Tibial nerve (tissue), 4 donors: Measurements from ENCODE around the gene PCDH8. TPM values are rescaled to one million over a fixed set of nuclear protein-coding genes. Genes with fewer than 3 reads are reported as not detected.
A peak's percentile ranks its signal among the peaks of the same experiment; 100 is the strongest.

Experiments used
- DNase-seq, 2 donors: peaks; one replicate each; pipeline ENCODE4 v3.0.0-alpha.2; 2019; ENCODE audit warnings: low spot score in 2 of 2
- H3K27ac ChIP-seq, 4 donors: fragments of 200-600 bp; sonication (generic) in 3 of 4; one replicate each; pipeline ENCODE4 v1.5.1; 2017 to 2019; ENCODE audit warnings: mild to moderate bottlenecking in 1 of 4
- H3K27me3 ChIP-seq, 2 donors: fragments of 200-600 bp; sonication (generic) in 1 of 2; one replicate each; pipeline versions ENCODE4 v1.5.1 to v1.6.0; 2017 to 2019
- H3K36me3 ChIP-seq, 3 donors: fragments of 200-600 bp; sonication (generic); one replicate each; pipeline ENCODE4 v1.5.1; 2018 to 2019
- H3K4me1 ChIP-seq, 4 donors: fragments of 200-600 bp; sonication (generic) in 3 of 4; one replicate each; pipeline ENCODE4 v1.5.1; 2017 to 2019
- H3K4me3 ChIP-seq, 4 donors: fragments of 200-600 bp; sonication (generic) in 3 of 4; one replicate each; pipeline ENCODE4 v1.5.1; 2017 to 2019; ENCODE audit warnings: mild to moderate bottlenecking in 1 of 4, moderate library complexity in 1 of 4
- H3K9me3 ChIP-seq, 4 donors: fragments of 200-600 bp; sonication (generic) in 3 of 4; one replicate each; pipeline ENCODE4 v1.5.1; 2017 to 2019
- EP300 ChIP-seq, 2 donors: sonication (generic); formaldehyde crosslinking; IDR thresholded peaks; one replicate each; pipeline ENCODE4 v1.6.1; 2017; ENCODE audit warnings: antibody characterized with exemption in 2 of 2, mild to moderate bottlenecking in 1 of 2
- POLR2A ChIP-seq, 2 donors: fragments of 450-650 bp; IDR thresholded peaks; one replicate each; pipeline ENCODE4 v1.6.1; 2017; ENCODE audit warnings: antibody characterized with exemption in 2 of 2, mild to moderate bottlenecking in 2 of 2, moderate library complexity in 2 of 2
- WGBS, 2 donors: methylation state at CpG; one replicate each; pipeline ENCODE4 v1.1.5; 2018; 5-methylcytosine and 5-hydroxymethylcytosine counted together
- total RNA-seq, 4 donors: library from RNA; depleted of rRNA; stranded (reverse); fragments of >200 nt; gene quantifications; one replicate each; pipeline ENCODE4 v1.1.0, GENCODE V29; 2016
- TF ChIP-seq, protein P1 (sequence below), 5 experiments: fragments of 200-600 bp in 3 of 5; fragments of 450-650 bp in 2 of 5; sonication (generic) in 3 of 5; IDR thresholded peaks; one replicate each; pipeline ENCODE4 v1.5.1; 2016 to 2019; ENCODE audit warnings: antibody characterized with exemption in 5 of 5, mild to moderate bottlenecking in 3 of 5, moderate library complexity in 2 of 5

Gene PCDH8
- total RNA-seq, 4 donors from 2014 or later, result 0.60 to 4.3 (median 1.7) TPM; not detected in 1

DNA sequence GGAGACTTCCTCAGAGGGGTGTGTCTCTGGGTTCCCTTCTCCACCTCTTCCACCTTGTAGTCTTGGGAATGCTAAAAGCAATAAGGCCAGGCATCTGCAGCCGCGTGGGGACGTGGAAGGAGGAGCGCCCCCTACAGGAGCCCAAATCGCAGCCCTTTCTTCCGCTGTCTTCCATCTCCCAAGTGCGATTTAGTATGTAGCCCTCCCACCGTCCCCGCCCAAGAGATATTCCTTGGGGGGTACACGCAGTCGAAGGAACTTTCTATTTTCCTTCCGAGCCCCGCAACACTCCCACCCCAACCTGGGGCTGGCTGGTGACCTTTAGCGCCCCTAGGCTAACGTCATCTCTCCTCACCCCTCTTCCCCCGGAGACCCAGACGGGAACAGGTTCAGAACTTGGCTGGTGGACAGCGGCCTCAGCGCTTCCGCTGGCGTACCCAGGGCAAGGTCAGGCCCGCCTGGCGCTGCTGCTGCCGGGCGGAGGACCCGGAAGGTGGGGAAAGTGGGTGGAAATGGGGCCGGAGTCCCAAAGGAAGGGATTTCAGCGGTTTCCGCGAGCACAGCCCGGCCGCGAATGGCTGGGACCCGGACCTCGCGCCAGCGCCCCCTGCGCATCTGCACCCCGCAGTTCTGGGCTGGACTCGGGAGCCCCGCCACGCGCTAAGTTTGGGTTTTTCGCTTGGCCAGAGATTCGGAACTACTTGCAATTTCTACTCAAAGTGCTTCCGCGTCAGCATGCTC is 2.1 kb upstream of the PCDH8 start:
- peaks cover 0 to 59% (median 12%) of the 10 kb centered on the region in 4 donors for H3K4me1 ChIP-seq

DNA sequence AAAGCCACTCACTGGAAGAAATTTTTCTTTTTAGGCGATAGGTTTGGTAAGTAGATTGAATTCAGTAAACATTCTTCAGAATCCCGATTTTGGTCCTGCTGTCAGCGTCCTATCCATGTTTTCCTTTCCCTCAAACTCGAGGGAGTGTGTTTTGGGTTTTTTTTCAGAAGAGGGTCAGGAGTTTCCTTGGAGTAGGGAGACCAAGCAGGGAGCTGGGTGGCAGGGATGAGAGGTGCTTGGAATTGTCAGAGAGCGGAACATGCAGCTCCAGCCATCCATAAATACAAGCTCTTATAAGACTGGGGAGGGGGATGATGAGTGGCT is 1.6 kb upstream of the PCDH8 start:
- 11% methylated on average over 5 of the region's 5 CpGs for WGBS, 2 donors
- Histone ChIP-seq H3K27me3 (peaks cover 0 to 55% of the 10 kb centered on the region in 2 donors), H3K9me3 (no peaks in the 10 kb centered on the region), H3K36me3 (no peaks in the 10 kb centered on the region), H3K4me3 (no peak overlapping the region), H3K4me1 (peaks cover 0 to 65% (median 12%) of the 10 kb centered on the region in 4 donors), H3K27ac (no peak overlapping the region)
- DNase-seq, result no peak
- no peak for TF ChIP-seq POLR2A (IDR thresholded peaks at IDR 0.05)
- TF ChIP-seq, protein P1, sequence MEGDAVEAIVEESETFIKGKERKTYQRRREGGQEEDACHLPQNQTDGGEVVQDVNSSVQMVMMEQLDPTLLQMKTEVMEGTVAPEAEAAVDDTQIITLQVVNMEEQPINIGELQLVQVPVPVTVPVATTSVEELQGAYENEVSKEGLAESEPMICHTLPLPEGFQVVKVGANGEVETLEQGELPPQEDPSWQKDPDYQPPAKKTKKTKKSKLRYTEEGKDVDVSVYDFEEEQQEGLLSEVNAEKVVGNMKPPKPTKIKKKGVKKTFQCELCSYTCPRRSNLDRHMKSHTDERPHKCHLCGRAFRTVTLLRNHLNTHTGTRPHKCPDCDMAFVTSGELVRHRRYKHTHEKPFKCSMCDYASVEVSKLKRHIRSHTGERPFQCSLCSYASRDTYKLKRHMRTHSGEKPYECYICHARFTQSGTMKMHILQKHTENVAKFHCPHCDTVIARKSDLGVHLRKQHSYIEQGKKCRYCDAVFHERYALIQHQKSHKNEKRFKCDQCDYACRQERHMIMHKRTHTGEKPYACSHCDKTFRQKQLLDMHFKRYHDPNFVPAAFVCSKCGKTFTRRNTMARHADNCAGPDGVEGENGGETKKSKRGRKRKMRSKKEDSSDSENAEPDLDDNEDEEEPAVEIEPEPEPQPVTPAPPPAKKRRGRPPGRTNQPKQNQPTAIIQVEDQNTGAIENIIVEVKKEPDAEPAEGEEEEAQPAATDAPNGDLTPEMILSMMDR (IDR thresholded peaks at IDR 0.05), result no peak
- no peak for TF ChIP-seq EP300 (IDR thresholded peaks at IDR 0.05)

More for the DNA sequence above, 2.1 kb upstream of the PCDH8 start:
- TF ChIP-seq POLR2A (IDR thresholded peaks at IDR 0.05) (no peak), EP300 (IDR thresholded peaks at IDR 0.05) (peak in 1 of 2 donors; percentile 48)
- TF ChIP-seq, protein P1 (IDR thresholded peaks at IDR 0.05), result peak in 1 of 5 experiments; percentile 16
- Histone ChIP-seq H3K36me3 (no peaks in the 10 kb centered on the region), H3K9me3 (no peaks in the 10 kb centered on the region), H3K4me3 (peak overlapping the region; percentile 50 to 82 (median 69)), H3K27me3 (peaks cover 0 to 50% of the 10 kb centered on the region in 2 donors), H3K27ac (peak overlapping the region in 3 of 4 donors; percentile 59 to 85 (median 78))
- 1% methylated on average over 47 of the region's 47 CpGs for WGBS, 2 donors
- peak; percentile 47 to 54 for DNase-seq

DNA sequence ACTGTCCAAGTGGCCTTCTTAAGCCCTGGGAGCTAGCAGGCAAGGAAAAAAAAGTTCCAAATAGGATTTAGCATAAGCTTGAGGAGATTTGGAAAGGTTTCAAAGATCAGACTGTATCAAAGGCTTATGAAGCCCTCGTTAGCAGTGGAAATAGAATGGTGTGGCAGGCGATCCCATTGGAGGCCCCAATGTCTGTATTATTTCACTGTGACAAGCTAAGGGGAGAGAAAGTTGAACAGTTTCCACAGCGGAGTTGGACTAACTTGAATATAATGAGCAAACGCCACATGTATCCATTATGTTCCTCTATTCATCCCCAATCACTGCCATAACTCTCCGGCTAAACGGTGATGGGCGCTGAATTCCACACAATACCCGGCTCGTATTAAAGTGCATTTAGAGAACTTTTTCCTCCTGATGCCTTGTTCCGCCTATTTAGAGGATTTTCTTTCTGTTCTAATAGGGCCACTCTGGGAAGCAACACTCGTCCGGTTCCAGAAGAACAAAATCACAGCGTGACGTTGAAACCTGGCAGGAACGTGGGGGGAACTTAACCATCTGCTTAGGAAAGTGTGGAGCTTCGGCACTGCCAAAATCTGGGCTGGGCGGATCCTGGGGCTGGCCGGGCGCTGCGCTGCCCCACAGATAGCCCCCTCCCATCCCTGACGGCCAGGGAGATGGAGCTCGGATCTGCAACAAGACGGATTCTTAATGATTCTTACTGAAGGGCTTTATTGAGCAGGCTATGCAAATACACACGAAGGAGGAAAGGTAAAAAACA is 1.0 kb upstream of the PCDH8 start:
- WGBS, 2 donors, result 8 to 9% methylated on average over 24 of the region's 24 CpGs
- peaks cover 0 to 68% (median 12%) of the 10 kb centered on the region in 4 donors for H3K4me1 ChIP-seq
- H3K27ac ChIP-seq, result no peak overlapping the region
- H3K27me3 ChIP-seq, result peaks cover 0 to 60% of the 10 kb centered on the region in 2 donors
- no peaks in the 10 kb centered on the region for H3K36me3 ChIP-seq
- no peak for DNase-seq
- H3K4me3 ChIP-seq, result no peak overlapping the region
- no peaks in the 10 kb centered on the region for H3K9me3 ChIP-seq
- TF ChIP-seq EP300 (IDR thresholded peaks at IDR 0.05) (no peak), POLR2A (IDR thresholded peaks at IDR 0.05) (no peak)
- TF ChIP-seq, protein P1 (IDR thresholded peaks at IDR 0.05), result no peak

DNA sequence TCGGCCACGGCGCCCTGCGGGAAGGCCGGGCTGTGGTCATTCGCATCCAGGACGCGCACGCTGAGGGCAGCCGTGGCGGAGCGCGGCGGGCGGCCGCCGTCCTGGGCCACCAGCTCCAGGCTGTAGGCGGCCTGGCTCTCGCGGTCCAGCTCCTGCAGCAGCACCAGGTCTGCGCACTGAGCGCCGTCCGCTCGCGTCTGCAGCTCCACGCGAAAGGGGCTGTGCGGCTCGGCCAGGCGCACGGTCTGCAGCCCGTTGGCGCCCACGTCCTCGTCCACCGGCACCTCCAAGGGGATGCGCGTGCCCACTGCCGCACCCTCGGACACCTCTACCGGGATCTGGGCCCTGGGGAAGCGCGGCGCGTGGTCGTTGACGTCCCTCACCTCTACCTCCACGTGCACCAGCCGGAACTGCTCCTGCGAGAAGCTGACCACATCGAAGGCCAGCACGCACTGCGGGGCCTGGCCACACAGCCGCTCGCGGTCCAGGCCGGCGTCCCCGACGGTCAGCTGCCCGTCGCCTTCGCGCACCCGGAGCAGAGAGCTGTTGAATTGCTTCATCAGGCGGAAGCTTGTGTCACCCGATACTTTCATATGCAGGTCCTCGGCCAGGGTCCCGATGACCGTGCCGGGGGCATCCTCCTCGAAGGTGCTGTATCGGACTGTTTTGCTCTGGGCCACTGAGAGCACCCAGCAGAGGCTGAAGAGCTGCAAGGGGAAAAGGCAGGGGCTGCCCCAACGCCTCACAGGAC is 583 bp downstream of the PCDH8 start:
- DNase-seq, result no peak
- WGBS, 2 donors, result 4% methylated on average over 23 of the region's 75 CpGs; no CpG with 5 or more reads in 1 of the 2 donors
- H3K36me3 ChIP-seq, result no peaks in the 10 kb centered on the region
- H3K9me3 ChIP-seq, result no peaks in the 10 kb centered on the region
- H3K27me3 ChIP-seq, result peaks cover 0 to 77% of the 10 kb centered on the region in 2 donors
- H3K4me3 ChIP-seq, result peak overlapping the region in 1 of 4 donors; percentile 41
- H3K27ac ChIP-seq, result no peak overlapping the region
- peaks cover 0 to 68% (median 12%) of the 10 kb centered on the region in 4 donors for H3K4me1 ChIP-seq
- no peak for TF ChIP-seq POLR2A (IDR thresholded peaks at IDR 0.05)
- TF ChIP-seq, protein P1 (IDR thresholded peaks at IDR 0.05), result no peak
